HG02884 (cell line): ENCODE data around the gene HNRNPL.
"Not testable (repeated sequence)": the region's sequence is repeated elsewhere in the genome, so short reads cannot be mapped to it uniquely, and the experiment has no call there.

Experiments
- ATAC-seq: cut with Tn5 transposase; IDR thresholded peaks from one replicate; pipeline ENCODE4 v1.9.1; 2021; ENCODE audit warnings: mild to moderate bottlenecking, moderate library complexity; ENCODE audit not compliant: unreplicated experiment

HNRNPL gene

GRCh38 chr19:38831142-38831605 lies 18.6 kb downstream of the HNRNPL start:
- peak; percentile 23 for ATAC-seq

- no peak for ATAC-seq
Observed at GRCh38 chr19:38830039-38830733, 19.6 kb downstream of the HNRNPL start.

GRCh38 chr19:38829203-38829602 lies 20.6 kb downstream of the HNRNPL start:
- not testable (repeated sequence) for ATAC-seq

- no peak for ATAC-seq
Observed at GRCh38 chr19:38826856-38827551, 22.8 kb downstream of the HNRNPL start.

GRCh38 chr19:38825936-38826335 lies 23.9 kb downstream of the HNRNPL start:
- ATAC-seq = not testable (repeated sequence)

- ATAC-seq = not testable (repeated sequence)
Observed at GRCh38 chr19:38821230-38821825, 28.5 kb downstream of the HNRNPL start.

GRCh38 chr19:38819231-38819920 lies 30.4 kb downstream of the HNRNPL start:
- no peak for ATAC-seq

GRCh38 chr19:38817081-38817480 lies 32.7 kb downstream of the HNRNPL start:
- no peak for ATAC-seq

- ATAC-seq = no peak
Observed at GRCh38 chr19:38816131-38816750, 33.5 kb downstream of the HNRNPL start.

- ATAC-seq = no peak
Observed at GRCh38 chr19:38815059-38816001, 34.5 kb downstream of the HNRNPL start.

GRCh38 chr19:38813932-38814331 lies 35.9 kb downstream of the HNRNPL start:
- ATAC-seq = not testable (repeated sequence)

GRCh38 chr19:38813323-38813722 lies 36.5 kb downstream of the HNRNPL start:
- no peak for ATAC-seq

GRCh38 chr19:38812841-38813320 lies 36.9 kb downstream of the HNRNPL start, which contains the start of gene LGALS4:
TSS of gene LGALS4 (minus strand) at chr19:38812945. CDS start at chr19:38812886, 59 bp downstream.
- ATAC-seq = no peak

GRCh38 chr19:38812009-38812840 lies 37.6 kb downstream of the HNRNPL start:
- ATAC-seq = no peak

GRCh38 chr19:38809592-38810252 lies 40.1 kb downstream of the HNRNPL start:
- ATAC-seq = no peak

GRCh38 chr19:38808741-38809140 lies 41.0 kb downstream of the HNRNPL start:
- no peak for ATAC-seq

GRCh38 chr19:38807374-38808098 lies 42.2 kb downstream of the HNRNPL start:
- not testable (repeated sequence) for ATAC-seq
